GM21526 (cell line): ENCODE measurements around the gene GID8.
"Not testable (repeated sequence)": the region's sequence is repeated elsewhere in the genome, so short reads cannot be mapped to it uniquely, and the experiment has no call there.

Experiments used
- ATAC-seq: cut with Tn5 transposase; IDR thresholded peaks from one replicate; pipeline ENCODE4 v1.9.1; 2021; ENCODE audit warnings: moderate library complexity; ENCODE audit not compliant: unreplicated experiment, low FRiP score

The GID8 gene

DNA sequence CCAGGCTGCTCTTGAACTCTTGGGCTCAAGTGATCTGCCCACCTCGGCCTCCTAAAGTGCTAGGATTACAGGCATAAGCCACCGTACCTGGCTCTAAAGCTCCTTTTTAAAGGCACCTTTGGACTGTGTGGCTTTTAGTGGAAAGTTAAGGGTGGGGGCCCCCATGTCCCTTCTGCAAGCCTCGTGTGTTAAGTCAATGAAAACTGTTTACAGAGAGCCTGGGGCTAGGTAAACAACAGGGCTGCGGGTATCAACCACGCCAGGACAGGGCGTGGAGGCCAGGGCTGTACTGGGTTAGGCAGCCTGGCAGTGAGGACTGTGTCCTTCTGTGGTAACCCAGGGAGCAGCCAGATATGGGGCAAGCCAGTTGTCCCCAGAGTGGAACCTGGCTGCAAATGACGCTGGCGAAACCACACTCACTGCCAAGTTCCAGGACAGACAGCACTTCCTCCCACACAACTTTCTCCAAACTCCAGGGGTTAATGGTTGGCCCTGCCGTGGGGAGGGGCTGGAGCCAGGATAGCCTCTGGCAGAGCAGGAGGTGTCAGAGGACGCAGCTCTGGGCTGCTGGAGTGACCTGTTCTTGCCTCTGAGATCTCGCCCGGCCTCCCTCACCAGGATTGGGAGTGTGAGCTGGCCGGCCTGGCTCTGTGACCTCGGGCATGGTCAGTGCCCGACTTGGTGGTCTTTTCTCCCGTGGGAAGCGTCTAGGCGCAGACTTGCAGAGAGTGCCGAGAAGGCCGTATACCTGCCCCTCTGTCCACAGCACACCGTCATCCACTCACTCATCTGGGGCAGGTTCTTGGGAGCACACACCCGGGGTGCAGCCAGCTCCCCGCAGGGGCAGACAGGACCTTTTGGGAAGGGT is 17.8 kb downstream of the GID8 start:
- no peak for ATAC-seq

DNA sequence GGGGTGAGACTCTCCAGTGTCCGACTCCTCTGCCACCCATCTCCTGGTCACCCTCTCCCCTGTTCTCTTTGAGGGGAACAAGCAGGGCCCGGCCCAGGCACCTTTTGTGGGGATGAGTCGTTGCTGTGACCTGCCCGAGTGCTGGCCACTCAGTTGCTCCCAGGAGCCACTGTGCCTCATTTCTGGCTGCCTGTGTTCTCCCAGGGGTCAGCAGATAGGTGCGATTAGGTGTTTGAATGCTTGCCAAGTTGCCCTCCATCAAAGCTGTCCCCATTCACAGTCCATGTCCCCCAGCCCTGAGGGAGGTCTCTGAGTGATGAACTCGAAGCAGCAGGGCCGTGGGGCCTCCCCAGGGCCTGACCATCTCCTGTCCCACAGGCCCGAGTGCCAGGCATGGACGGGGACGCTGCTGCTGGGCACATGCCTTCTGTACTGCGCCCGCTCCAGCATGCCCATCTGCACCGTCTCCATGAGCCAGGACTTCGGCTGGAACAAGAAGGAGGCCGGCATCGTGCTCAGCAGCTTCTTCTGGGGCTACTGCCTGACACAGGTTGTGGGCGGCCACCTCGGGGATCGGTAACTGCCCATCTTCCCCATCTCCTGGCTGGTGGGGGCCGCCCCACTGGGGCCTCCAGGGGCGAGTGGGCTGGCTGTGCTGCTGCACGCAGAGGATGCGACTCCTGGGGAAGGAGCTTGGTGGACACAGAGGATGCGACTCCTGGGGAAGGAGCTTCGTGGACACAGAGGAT is 18.6 kb downstream of the GID8 start:
- ATAC-seq: no peak

DNA sequence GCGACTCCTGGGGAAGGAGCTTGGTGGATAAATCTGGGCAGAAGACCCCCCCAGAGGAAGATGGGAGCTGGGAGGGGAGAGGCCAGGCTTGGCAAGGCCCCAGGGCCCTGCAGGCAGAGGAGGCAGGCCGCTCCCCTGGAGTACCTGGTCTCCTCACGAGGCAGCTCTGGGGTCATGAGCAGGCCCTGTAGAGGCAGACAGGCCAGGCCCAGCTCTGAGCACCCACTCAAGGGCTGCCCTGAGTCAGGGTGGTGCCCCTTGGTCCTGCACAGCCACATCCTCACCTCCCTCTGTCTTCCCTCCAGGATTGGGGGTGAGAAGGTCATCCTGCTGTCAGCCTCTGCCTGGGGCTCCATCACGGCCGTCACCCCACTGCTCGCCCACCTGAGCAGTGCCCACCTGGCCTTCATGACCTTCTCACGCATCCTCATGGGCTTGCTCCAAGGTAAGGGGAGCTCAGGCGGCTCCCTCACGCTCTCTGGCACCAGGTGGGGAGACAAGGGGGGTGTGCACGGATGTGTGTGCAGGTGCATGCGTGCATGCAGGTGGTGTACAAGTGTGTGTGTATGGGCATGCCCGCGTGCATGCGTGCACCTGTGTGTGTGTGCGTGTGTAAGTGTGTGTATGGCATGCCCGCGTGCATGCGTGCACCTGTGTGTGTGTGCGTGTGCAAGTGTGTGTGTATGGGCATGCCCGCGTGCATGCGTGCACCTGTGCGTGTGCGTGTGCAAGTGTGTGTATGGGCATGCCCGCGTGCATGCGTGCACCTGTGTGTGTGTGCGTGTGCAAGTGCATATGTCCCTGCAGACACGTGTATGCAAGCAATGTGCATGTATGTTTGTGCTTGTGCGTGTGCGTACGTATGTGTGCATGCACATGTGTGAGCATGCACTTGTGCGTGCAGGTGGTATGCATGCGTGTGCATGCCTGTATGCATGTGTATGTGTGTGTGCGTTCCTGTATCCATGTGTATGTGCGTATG is 19.5 kb downstream of the GID8 start:
- ATAC-seq: no peak

DNA sequence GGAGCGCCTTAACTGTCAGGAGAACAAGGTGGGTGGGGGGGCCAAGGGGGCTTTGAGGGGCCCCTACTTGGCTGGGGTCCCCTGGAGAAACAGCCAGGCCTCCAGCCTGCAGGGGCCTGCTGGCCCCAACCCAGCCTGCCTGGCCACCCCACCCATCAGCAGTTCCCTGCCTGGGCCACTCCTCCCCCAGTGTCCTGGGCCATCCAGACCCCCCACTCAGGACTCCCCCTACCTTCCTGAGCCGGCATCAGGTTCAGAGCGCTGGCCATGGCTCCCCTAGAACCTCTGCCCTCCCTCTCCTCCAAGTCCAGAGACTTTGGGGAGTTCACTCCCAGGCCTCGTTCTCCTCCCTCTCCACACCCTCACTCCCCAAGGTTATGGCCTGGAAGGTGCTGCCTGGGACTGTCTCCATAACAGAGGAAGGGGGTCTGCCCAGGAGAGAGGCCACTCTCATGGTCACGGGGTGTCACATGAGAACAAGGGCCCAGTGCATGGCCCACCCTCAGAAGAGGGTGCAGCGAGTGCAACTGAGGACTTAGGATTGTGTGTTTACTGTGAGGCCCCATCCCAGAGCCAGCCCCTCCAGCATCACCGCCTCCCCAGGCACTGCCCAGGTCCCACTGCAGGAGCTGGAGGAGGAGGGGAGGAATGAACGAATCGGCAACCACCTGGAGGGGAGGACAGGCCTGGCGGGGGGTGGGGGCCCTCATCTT is 20.6 kb downstream of the GID8 start:
- no peak for ATAC-seq

DNA sequence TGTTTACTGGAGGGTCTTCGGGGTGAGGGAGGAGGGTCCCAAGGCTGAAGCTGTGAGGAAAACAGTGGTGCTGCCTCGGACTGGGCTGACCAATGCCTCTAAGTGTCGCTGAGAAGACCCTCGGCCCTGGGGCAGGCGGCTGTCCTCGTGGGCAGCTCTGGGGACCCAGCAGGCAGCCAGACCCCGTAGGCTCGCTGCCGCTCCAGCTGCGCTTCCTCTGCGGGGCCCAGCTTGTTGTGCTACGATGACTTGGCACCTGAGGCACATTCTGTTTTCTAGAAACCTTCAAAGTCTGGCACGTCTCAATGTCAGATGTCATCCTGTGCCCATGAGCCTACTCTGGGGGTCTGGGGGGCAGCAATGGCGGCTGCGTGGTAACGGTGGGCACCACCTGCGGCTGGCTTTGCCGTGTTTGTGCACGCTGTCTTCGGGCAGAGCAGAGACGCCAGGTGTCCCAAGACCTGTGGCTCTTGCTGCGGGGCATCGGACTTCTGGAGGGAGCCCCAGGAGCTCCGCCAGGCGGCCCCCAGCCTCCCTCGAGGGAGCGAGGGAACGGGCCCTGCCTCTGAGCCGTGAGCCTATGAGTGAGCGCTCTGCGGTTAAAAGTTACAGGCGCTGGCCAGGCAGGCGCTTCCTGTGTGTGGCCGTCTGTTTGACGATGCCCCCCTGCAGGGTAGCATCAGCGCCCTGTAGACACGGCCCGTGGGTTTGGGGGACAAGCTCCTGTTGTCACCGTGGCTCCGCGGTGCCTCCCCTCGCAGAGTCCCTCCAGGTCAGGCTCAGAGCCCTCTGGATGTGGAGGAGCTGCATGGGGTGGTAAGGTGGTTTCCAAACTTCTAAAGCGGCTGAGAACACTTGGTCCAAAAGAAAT is 21.4 kb downstream of the GID8 start:
- ATAC-seq: no peak

DNA sequence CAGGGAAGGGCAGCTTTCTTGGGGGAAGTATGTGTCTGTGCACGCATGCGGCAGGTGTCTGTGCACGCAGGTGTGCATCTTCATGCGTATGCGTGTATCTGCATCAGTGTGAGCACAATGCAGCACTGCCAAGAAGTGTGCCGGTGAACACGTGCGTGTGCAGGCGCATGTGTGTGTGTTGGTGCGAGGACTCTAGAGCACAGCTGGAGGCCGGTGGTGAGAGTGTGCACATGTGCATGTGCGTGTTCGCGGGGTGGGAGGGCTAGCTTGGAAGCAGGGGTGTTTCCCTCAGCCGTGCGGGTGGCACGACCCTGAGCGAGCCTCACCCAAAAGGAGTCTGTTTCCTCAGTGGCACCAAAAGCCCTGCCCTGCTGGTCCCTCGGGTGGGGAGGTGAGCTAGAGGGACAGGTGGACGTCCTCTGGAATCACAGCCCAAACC is 22.1 kb downstream of the GID8 start:
- ATAC-seq: no peak

DNA sequence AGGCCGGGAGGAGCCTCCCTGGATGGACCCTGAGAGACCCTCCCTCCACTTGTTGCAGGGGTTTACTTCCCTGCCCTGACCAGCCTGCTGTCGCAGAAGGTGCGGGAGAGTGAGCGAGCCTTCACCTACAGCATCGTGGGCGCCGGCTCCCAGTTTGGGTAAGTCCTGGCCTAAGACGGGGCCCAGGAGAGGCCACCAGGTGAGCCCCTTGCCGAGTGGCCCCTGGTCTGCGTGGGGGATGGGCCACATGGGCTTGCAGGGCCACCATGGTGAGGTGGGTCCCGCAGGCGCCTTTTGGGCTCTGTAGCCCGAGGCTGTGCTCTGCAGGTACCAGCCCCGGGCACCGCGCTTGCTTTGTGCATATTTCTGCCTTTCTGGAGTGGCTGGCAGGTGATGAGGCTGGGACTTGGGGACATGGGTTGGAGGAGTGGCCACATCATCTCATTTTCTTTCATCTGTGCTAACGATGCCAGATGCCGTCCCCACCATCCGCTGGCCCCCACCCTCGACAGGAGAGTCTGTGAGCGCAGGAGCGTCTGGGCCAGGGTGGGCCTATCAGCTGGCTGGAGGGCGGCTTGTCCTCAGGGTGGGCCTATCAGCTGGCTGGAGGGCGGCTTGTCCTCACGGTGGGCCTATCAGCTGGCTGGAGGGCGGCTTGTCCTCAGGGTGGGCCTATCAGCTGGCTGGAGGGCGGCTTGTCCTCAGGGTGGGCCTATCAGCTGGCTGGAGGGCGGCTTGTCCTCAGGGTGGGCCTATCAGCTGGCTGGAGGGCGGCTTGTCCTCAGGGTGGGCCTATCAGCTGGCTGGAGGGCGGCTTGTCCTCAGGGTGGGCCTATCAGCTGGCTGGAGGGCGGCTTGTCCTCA is 22.7 kb downstream of the GID8 start:
- not testable (repeated sequence) for ATAC-seq

DNA sequence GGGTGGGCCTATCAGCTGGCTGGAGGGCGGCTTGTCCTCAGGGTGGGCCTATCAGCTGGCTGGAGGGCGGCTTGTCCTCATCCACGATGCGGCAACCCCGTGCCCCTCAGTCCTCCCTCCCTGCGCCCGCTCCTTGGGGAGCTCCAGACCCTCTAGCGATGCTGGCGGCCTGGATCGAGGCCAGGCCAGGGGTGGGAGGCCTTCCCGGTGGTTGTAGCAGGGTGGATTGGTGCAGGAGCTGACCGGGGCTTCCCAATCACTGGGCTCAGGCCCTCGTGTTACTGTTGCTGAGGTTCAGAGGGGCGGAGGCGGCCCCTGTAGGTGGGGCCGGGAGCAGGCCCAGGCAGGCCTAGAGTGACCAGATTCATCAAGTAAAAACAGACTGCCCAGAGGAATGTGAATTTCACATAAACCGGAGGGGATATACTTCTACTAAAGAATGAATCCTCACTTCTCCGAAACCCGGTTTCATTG is 23.4 kb downstream of the GID8 start:
- no peak for ATAC-seq

DNA sequence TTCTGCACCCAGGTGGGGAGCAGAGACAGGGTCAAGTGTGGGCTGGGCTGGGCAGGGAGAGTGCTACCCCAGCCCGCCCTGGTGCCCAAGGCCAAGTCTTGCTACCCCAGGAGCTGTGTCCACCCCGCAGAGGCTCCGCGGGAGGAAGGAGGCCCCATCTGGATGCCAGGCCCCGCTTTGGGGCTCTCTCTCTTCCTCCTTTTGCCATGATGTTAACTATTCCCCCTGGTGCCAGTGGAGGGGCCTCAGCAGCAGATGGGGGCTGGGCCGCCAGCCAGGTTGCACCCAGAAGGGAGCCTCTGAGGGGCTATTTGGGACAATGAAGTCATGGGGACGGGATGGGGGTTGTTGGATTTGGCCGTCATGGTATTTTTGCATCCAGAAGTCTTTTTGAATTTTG is 23.9 kb downstream of the GID8 start:
- ATAC-seq: no peak

DNA sequence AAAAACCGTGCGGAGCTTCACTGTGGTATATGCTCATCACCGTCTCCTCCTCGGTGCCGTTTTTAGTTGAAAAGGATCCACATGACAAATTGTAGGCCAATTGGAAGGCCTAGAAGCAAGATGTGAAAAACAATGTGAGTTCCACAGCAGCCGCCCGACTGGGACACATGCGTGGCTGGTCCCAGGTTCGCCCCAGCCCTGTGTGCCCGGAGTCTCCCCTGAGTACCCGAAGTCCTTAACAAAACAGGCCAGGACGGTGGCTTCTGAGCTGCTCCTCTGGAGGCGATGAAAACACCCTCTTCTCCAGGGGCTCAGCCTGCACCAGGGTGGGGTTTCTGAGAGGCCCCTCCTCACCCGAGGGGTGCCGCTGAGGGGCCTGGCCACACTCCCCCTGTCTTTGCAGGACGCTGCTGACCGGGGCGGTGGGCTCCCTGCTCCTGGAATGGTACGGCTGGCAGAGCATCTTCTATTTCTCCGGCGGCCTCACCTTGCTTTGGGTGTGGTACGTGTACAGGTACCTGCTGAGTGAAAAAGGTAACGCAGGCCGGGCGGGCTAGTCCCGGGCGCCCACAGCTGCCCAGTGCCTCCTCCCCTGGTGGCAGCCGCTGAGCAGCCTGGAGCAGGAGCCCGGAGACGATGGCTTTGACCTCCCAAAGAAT is 24.4 kb downstream of the GID8 start:
- no peak for ATAC-seq

DNA sequence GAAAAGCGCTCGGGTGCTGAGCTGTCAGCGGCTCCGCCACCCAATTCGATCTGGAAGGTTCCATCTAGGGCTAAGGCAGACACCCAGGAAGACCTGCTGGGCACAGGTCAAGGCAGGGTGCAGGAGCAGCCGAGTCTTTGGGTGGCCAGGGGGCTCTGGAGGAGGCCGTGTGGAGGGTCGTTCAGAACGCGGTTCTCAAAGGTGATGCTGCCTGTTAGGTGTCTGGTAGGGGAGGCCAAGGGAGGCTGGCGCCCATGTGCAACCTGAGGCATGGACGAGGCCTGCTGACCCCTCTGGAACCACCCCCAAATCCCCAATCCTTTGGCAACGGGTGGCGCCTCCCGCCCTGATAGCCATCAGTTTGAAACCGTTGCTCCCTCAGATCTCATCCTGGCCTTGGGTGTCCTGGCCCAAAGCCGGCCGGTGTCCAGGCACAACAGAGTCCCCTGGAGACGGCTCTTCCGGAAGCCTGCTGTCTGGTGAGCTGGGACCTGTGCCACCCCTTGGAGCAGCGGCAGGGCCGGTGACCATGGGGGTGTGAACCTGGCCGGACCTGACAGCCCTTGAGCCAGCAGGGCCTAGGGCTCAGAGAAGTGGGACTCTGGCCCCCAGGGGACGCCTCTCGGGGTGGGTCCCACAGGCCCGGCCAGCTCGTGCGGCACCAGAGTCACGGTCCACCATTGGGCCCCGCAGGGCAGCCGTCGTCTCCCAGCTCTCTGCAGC is 25.1 kb downstream of the GID8 start:
- ATAC-seq: no peak

DNA sequence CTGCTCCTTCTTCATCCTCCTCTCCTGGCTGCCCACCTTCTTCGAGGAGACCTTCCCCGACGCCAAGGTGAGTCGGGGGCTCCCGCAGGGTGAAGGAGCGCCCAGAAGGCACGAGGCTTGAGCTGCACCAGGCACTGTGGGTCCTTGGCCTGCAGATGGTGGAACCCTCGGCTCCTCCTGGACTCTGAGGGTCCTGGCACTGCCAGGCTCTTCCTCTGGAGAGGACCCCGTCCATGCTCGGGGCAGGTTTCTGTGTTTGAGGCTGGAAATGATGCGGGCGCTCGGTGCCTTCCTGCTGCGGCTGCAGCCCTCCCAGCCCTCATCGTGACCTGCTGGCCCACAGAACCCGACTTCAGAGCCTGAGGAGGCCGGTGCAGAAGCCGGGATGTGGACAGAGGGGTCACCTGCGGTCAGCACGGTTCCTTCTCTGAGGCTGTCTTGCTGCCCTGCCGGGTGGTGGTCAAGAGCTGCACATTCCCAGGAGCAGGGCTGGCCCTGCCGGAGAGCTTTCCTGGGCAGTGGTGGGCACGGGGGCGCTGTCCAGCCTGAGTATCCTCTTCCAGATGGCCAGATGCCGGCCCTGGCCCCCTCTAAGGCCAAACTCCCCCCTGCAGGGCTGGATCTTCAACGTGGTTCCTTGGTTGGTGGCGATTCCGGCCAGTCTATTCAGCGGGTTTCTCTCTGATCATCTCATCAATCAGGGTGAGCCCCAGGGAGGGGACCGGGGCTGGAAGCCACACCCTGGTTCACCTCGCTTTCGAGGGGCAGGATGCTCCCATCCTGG is 25.9 kb downstream of the GID8 start:
- ATAC-seq: no peak

DNA sequence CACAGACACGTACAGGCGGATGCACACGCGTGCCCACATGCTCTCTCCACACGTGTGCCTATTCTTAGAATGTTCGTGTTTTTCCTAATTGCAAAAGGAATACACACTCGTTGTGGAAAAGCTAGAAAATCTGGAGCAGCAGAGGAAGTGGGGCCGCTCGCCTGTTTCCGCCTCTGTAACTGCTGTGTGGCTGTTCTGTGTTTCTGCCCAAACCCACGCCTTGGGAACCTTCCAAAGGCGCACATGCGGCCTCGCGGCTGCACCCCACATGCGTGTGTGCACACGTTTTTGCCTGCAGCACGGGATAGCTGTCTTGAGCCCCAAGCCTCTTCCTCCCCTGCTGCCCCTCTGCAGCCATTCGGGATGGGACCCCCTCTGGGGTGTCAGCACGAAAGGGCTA is 26.8 kb downstream of the GID8 start:
- no peak for ATAC-seq

DNA sequence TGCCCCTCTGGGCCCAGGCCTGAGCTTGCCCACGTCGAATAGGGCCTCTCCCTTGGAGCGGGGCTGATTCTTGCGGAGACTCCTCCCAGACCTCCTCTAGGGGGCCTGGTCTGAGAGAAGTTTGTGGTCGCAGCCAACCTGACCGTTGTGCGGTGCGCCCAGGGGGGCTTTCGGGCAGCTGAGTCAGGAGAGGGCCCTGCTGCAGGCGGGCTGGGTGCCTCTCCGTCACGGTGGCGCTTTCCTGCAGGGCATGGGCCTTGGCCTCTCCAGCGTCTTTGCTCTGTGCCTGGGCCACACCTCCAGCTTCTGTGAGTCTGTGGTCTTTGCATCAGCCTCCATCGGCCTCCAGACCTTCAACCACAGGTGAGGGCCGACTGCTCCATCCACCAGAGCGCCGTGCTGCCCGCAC is 27.4 kb downstream of the GID8 start:
- ATAC-seq: no peak

DNA sequence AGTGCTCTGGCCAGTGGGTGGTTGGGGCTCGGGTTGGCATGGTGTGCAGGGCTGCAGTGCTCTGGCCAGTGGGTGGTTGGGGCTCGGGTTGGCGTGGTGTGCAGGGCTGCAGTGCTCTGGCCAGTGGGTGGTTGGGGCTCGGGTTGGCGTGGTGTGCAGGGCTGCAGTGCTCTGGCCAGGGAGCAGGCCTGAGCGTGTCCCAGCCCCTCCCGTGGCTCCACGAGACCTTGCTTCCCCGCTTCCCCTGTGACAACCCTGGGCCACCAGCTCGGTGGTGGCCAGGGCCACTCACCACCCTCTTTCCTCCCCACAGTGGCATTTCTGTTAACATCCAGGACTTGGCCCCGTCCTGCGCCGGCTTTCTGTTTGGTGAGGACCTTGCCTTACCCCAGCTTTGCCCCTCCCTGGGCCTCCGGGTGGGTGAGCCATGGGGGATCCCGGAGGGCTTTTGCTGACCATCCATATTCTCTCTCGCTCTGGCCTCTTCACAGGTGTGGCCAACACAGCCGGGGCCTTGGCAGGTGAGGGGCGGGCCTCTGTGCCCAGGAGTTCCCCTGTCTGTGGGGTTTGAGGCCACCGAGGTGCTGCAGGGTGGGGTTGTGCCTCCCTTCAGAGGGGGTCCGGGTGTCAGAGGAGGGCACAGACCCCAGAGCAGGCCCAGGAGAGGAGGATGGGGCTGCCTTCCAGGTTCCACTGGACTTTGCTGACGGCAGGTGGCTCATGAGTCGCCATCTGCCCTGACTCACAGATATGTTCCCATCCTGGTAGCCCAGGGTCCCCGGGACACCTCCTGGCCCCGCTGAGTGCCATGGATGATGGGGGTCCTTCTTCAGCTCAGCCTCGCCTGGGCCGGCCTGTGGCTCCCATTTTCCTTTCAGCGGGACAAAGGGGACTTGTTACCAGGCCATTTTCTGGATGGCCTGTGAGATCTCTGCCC is 28.5 kb downstream of the GID8 start:
- no peak for ATAC-seq
